ENCODE results near the gene CDC42EP2.
"Not testable (repeated sequence)": the region's sequence is repeated elsewhere in the genome, so short reads cannot be mapped to it uniquely, and the experiment has no call there.

CDC42EP2 gene

DNA sequence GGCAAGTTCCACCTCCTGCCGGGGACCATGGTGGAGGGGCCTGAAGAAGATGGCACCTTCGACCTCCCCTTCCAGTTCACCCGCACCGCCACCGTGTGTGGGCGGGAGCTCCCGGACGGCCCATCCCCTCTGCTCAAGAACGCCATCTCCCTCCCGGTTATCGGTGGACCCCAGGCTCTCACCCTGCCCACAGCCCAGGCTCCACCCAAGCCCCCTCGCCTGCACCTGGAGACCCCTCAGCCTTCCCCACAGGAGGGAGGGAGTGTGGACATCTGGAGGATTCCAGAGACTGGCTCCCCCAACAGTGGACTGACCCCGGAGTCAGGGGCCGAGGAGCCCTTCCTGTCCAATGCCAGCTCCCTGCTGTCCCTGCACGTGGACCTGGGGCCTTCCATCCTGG, 6.4 kb downstream of the CDC42EP2 start:
- DNase-seq = no peak

DNA sequence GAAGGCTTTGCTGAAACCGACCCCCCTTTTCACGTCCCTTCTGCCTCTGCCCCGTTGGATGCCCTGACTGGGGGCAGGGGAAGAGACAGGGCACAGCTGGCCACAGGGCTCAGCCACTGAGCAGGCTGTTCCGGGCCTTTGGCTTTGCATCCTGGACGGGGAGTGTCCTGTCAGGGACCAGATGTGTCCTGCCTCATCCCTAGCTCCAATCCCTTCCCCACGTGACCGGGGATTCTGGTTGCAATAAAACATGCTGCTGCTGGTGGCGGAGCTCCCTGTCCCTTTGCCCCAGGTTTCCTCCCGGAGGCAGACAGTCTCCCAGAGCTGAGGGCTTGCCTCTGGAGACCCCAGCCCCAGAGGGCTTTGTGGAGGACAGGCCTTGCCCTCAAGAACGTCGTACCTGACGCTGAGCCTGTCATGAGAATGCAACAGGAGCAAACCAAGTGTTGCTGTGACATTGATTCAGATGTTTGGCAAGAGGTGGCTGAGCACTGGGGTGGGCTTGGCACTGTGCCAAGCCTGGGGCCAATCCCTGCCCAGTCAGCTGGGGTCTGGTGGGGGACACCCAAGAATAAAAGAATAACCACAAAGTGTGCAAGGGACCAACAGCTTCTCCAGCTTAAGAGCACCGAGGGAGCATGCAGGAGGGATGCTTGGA, 7.3 kb downstream of the CDC42EP2 start:
- DNase-seq = no peak

DNA sequence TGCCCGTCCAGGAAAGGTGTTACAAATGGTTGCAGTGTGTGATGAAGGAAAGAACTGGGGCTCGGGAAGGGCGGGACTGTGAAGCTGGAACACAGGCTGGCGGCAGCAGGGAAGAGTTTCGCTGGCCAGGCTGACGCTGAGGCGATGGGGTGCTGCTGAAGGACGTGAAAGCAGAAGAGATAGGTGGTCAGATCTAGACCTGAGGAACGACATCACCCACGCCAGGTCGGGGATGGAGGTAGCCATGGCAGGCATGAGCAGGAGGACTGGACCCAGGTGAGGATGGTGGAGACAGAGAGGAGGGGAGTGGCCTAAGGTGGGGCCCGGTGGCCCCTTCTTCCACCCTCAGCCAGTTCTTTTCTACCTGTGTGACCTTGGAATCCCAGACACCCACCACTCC, 9.1 kb downstream of the CDC42EP2 start:
- DNase-seq = no peak

DNA sequence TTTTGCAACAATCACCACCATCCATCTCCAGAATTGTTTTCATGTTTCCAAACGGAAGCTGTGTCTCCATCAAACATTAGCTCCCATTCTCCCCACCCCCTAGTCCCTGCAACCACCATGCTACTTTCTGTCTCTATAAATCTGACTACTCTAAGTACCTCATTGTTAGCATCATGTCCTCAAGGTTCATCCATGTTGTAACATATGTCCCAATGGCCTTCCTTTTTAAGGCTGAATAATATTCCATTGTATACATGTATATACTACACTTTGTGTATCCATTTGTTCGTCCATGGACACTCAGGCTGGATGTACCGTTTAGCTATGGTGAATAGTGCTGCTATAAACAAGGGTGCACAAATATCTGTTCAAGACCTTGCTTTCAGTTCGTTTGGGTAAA, 10.8 kb downstream of the CDC42EP2 start:
- DNase-seq = no peak

DNA sequence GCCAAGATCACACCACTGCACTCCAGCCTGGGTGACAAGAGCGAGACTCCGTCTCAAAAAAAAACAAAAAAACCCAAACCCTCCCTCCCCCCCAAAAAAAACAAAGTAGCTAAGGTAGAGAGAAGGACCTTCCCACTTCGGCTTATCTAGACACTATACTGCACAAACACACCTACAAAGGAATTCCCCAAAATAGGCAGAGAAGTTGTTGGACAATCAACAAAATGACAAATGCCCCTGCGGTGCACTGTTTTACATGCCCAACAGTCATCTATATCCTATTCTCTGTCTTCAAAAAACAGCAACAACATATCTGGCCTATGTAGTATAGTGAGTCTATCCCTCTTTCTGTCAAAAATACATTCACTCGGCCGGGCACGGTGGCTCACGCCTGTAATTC, 12.4 kb downstream of the CDC42EP2 start:
- DNase-seq = no peak

DNA sequence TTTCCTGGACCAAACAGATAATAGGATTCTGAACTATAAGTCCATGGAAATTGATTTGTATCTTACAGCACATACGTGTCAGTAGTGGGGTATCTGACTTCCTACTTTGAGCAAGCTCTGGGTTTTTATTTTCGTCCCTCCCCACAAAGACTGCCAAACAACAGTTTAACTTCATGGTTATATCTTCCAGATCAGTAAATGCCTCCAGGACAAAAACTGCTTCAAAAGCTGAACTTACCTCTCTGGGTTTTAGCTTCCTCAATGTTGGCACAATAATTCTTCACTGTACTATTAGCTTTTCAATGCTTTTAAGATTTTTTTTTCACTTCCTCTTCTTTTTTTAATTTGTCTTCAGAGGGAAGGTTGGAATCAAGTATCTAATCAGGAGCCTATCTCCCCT, 14.8 kb downstream of the CDC42EP2 start:
- no peak for DNase-seq

DNA sequence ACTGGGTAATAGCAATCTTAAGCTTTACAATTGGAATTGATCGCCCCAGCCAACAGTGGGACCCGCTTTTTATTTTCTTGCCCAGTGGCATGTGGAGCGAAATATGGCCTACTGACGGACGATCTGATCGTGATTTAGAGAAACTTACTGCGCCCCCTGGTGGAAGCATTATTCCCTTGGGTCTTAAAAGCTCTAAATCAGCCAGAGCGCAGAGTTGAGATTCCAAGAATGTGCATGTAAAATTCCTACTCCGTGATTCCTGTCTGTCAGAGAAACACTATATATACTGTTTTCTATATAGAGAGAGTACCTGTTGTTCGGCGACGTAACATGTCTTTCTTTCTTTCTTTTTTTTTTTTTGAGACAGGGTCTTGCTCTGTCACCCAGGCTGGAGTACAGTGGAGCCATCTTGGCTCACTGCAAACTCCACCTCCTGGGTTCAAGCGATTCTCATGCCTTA, 15.3 kb downstream of the CDC42EP2 start:
- peak; percentile 64 for DNase-seq

DNA sequence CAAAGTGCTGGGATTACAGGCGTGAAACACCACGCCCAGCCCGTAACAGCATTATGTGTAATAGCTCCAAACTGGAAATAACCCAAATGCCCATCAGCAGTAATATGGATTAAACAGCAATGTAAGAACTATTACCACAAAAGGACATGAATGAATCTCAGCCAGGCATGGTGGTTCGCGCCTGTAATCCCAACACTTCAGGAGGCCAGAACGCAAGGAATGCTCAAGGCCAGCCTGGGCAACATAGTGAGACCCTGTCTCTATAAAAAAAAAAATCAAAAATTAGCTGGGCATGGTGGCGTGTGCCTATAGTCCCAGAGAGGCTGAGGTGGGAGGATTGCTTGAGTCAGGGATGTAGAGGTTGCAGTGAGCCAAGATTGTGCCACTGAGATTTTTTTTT, 15.9 kb downstream of the CDC42EP2 start:
- DNase-seq = no peak

DNA sequence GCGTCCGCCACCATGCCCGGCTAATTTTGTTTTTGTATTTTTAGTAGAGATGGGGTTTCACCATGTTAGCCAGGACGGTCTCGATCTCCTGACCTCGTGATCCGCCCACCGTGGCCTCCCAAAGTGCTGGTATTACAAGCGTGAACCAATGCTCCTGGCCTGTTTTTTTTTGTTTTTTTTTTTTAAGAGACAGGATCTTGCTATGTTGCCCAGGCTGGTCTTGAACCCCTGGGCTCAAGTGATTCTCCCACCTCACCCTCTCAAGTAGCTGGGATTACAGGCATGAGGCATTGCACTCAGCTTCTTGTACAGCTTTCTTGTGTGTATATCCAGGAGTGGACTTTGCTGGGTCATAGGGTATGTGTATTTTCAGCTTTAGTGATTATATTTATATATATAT, 17.9 kb downstream of the CDC42EP2 start:
- not testable (repeated sequence) for DNase-seq

DNA sequence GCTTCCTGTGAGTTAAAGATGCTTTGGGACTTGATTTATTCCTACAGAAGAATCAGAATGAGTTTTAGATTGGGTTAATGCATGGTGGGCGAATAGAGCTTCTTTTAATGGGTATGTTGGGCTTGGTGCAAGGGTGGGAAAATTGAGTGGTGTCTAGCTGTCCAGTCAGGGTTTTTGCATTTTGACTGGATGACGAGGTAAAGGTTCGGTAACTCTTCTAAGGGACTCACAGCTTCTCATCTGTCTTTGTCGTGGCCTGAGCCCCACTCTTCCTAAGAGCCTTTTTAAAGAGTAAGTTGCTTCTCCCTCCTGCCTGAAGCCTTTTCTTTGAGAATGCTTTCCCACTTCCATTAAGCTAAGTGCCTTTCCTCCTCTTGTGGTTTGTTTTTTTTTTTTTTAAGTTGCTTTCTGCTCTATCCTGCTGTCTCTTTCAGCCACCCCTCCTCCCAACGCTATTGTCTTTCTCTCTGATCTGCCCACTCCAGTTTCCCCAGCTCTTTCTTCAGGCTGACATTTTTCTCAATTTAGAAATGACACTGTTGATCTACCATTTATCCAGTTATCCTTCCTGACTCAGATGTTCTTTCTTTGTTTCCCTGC, 20.1 kb downstream of the CDC42EP2 start:
- DNase-seq = no peak

DNA sequence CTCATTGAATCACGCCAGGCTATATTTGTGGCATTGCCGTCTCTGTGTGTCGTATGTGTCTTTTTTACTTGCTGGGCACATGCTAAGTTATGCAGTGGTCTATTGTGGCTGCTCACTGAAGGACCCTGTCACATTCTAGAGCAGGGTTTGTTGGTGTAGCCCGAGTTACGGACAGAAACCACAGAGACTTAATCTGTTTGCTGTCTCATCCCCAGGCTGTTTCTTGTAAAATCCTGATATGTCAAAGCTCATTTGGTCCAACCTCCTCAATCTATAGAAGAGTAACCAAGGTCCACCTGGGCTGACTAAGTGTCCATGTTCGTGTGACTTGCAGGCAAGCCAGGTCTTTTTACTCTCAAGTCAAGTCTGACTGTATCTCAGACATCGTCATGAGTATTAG, 24.0 kb downstream of the CDC42EP2 start:
- no peak for DNase-seq

DNA sequence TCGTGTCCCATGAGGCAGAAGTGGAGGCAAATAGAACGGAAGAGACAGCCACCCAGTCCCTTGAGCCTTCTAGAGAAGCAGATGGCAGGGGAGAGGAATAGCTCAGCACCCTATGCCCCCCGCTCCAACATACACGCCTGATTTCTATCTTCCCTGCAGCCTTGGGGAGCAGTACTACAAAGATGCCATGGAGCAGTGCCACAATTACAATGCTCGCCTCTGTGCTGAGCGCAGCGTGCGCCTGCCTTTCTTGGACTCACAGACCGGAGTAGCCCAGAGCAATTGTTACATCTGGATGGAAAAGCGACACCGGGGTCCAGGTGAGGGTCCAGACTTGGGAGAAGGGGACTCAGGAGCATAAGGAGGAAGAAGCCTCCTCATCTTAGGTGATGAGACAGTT, 25.6 kb downstream of the CDC42EP2 start:
- no peak for DNase-seq

DNA sequence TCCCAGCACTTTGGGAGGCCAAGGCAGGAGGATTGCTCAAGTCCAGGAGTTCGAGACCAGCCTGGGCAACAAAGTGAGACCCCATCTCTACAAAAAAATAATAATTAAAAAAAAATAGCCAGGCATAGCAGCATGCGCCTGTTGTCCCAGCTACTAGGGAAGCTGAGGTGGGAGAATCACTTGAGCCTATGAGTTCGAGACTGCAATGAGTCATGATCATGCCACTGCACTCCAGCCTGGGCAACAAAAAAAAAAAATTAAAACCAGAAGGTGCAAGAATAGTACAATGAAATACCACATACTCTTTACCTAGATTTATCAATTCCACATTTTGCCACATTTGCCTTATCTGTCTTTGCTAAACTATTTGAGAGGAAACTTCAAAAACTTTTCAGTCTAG, 27.2 kb downstream of the CDC42EP2 start:
- no peak for DNase-seq

DNA sequence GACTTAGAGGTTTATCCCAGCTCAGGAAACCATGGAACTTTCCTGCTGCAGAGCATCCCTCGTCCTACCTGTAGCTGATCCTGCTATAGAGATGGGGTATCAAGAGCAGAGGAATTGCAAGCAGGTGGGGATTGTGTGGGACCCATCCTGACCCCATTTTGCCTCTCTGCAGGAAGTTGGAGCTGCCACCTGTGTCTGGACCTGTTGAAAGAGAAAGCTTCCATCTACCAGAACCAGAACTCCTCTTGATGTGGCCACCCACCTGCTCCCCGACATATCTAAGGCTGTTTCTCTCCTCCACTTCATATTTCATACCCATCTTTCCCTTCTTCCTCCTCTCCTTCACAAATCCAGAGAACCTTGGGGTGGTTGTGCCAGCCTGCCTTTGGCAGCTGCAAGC, 36.8 kb downstream of the CDC42EP2 start:
- no peak for DNase-seq

DNA sequence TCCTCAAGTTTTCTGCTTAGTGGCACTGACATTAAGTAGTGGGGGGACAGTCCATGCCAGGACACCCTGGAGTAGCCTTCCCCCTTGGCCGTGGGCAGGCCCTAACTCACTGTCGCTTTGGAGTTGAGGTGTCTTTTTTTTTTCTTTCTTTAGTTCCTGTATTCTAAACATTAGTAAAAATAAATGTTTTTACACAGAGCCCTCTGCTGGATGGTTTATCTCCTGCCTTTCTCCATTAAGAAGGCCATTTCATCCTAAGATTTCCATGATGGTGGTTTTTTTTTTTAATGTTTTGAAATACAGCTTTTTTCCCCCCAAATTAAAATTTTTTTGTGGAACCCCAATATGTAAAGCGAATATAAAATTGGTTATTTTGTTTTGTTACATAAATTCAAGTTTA, 38.1 kb downstream of the CDC42EP2 start:
- DNase-seq = no peak

DNA sequence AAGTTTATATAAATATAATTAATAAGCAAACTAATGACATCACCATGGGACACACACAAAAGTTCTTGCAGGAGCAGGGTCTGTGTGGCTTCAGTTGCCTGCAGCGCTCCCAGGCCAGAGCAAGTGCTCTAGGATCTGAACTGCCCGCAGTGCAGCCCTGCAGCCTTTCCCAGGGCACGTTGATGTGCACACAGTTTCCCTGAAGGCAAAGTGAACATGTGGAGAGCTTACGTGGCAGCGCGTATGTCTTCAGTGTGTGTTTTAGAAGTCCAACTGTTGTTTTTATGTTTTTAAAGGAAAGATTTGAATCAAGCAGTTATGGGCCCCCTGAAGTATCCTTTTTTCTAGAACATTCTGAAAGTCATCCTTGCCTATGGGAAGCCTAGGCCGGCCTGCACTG, 38.7 kb downstream of the CDC42EP2 start:
- DNase-seq = no peak

DNA sequence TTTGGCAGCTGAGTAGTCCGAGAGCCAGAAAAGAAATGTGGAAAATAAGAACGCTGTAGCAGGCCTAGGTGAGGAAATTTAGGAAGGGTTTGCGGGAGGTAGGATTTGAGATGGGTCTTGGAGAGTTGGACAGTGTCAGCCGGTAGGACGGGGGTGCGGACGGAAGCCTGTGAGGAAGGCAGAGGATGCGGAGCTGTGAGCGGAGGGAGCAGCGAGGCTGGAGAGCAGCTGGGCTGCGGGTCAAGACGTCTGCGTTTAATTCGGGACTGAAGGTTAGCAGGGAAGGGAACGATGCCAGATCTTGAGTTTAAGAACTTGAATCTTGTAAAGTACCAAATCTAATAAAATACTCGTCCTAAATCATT, 39.2 kb downstream of the CDC42EP2 start:
- DNase-seq = no peak

DNA sequence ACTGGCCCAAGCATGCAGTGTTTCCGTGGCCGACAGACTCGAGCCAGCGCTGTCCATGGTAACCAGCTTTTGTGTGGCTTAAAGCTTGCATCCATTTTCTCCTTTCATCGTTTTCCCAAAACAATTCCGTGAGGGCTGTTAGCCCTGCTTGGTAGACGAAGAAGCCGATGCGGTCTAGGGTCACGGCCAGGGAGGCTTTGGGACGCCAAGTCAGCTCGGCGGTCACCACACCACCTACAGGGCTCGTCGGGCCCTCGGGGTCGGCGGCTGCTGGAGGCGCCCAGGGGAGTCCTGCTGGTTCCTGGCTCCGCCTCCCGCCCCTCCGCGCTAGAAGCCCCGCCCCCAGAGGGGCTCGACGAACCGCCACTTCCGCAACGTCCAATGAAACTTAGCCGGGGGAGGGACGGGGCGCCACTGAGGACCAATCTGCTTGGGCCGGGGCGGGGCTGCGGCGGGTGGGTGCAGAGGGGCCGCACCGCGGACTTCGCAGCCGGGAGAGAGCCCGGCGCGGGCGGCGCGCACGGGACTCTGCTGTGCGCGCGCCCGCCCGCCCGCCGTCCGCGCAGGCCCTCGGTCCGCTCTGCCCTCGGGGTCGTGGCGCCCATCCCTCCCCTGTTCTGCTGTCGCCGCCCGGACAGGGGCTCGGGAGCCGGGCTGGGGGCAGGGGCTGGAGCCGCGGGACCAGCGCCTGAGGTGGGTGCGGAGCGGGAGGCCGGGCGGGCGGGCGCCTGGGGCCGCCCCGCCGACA, 39.8 kb downstream of the CDC42EP2 start, which contains the start of gene TIGD3:
TSS of gene TIGD3 (plus strand) at position 487 of the 748 bp plus-strand sequence. CDS start 1,058 bp downstream, outside the sequence.
- peak; percentile 94 for DNase-seq

DNA sequence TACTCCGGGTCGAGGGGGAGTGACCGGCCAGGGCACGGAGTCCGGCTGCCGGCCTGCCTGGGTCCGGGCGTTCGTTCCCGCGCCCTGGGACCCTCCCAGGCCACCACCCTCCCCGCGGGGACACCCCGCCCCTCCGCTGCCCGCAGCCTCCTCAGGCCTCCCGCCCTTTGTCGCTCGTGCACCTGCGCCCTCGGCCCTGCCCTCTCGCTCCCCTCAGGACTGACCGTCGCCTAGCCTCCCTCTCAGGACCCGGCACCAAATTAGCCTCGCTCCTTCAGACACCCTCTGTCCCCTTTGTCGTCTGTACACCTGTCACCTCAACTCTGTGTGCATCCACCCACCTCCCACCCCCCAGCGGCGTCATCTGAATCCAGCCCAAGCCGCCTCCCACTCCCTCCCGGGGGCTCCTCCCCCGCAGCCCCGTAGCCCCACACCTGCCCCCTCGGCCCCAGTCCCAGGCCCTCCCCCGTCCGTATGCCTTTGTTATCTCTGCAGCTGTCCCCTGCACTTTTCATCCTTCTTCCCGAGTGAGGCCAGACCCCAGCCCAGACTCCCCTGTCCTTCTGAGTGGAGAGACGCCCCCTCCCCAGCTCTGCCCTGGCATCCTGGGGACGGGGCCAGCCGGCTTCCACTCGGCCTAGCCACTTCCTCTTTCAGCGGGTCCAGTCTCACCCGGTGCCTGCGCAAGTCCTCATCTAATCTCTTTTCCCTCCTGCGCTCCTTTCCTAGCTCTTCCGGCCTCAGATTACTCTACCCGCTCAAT, 40.5 kb downstream of the CDC42EP2 start:
- DNase-seq = peak; percentile 45

DNA sequence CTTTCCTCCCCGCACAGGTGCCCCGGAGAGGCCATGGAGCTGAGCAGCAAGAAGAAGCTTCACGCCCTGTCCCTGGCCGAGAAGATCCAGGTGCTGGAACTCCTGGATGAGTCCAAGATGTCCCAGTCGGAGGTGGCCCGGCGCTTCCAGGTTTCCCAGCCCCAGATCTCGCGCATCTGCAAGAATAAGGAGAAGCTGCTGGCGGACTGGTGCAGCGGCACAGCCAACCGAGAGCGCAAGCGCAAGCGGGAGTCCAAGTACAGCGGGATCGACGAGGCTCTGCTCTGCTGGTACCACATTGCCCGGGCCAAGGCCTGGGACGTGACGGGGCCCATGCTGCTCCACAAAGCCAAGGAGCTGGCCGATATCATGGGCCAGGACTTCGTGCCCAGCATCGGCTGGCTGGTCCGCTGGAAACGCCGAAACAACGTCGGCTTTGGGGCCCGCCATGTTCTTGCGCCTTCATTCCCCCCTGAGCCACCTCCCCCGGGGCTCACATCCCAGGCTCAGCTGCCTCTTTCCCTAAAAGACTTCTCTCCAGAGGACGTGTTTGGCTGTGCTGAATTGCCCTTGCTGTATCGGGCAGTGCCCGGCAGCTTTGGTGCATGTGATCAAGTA, 41.2 kb downstream of the CDC42EP2 start:
- no peak for DNase-seq

DNA sequence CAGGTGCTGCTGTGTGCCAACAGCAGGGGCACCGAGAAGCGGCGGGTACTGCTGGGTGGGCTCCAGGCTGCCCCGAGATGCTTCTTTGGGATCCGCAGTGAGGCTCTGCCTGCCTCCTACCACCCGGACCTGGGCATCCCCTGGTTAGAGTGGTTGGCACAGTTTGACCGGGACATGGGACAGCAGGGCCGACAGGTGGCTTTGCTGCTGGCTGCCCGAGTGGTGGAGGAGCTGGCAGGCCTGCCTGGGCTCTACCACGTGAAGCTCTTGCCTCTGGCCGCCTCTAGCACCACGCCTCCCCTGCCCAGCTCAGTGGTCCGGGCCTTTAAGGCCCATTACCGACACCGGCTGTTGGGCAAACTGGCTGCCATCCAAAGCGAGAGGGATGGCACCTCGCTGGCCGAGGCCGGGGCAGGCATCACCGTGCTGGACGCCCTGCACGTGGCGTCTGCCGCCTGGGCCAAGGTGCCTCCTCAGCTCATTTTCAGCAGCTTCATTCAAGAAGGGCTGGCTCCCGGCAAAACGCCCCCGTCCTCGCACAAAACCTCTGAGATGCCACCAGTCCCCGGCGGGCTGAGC, 41.8 kb downstream of the CDC42EP2 start:
- no peak for DNase-seq

DNA sequence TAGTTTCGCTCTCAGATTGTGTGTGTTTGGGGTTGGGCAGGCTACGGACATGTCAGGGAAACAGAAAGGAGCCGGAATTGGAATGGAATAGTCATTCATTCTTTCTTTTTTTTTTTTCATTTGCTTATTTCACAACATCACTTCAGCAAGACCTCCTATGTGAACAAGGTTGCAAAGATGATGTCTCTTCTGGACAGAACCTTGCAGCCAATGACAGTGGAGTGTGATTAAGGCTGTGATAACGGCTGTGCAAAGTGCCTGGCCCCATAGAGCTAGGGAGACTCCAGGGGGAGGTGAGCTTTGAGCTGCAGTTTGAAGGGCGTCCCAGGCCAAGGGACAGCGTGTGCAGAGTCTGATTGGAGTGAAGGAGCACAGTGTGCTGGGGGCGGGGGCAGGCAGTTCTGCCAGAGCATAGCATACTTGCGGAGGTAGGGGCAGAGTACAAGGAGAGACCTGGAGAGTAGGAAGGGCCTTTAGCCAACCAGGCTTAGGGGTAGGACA, 43.2 kb downstream of the CDC42EP2 start:
- no peak for DNase-seq

Measured in activated CD4-positive, alpha-beta T cell treated with anti-CD3 and anti-CD28 coated beads for 1 hour (primary cell).